LNCAP (cell line): ENCODE results near the gene TRAPPC10.

Source experiments
- CTCF ChIP-seq: fragments of 450-650 bp; IDR thresholded peaks from 2 replicates; pipeline ENCODE4 v1.5.1; 2017; ENCODE audit warnings: mild to moderate bottlenecking

TRAPPC10 gene

GRCh38 chr21:44049606-44050005 lies 37.5 kb downstream of the TRAPPC10 start:
- TF ChIP-seq CTCF: no peak

- no peak for TF ChIP-seq CTCF
Measured at GRCh38 chr21:44050276-44050675, 38.2 kb downstream of the TRAPPC10 start.

- no peak for TF ChIP-seq CTCF
Measured at GRCh38 chr21:44051462-44051941, 39.4 kb downstream of the TRAPPC10 start.

GRCh38 chr21:44052071-44052829 lies 40.1 kb downstream of the TRAPPC10 start:
- no peak for TF ChIP-seq CTCF

GRCh38 chr21:44052830-44053226 lies 40.7 kb downstream of the TRAPPC10 start:
- TF ChIP-seq CTCF: no peak

- no peak for TF ChIP-seq CTCF
Measured at GRCh38 chr21:44053567-44053966, 41.5 kb downstream of the TRAPPC10 start.

- no peak for TF ChIP-seq CTCF
Measured at GRCh38 chr21:44054710-44055109, 42.6 kb downstream of the TRAPPC10 start.
